ENCODE data around the gene HOXB5. TPM values are rescaled to one million over a fixed set of nuclear protein-coding genes. Genes with fewer than 3 reads are reported as not detected.

The HOXB5 gene
- total RNA-seq, 1 donor from 2014 or later = 0.07 TPM

DNA sequence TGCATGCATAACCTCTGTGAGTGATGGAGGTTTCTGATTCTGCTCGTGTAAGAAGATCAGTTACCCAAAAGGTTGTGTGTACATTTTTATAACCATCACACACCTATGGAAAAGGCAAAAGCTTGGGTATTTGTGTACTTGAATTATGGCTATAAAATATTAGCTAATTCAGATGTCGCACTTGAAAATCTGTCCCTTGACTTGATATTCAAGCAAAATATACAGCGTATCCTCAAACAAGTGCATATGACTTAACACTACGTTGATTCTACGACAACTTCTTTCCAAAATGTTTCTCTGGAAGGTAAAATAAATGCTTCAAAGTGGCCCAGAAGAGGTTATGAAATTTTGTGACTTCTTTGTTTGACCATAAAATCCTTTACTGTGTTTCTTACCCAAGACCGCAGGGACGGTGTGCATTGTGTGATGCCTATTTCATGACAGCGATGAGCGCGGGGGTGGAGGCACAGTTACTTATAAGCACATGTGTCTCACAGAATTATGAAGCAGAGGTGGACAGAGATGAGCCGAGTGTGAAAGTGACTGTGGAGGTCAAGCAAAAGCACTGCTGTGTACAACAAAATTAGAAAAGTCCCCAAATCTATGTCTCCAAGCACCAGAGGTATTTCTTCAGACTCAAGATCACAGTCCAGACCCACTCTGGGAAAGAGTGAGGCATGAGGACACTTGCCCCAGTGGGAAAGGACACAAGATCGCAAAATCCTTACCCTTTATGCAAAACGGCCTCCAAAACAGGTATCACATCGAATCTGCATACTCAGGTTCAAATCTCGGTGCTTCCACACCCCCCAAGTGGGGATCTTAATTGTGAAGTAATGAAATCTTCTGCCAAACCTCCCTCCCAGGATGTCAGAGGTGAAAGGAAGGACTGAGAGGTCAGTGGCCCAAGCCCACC, 36.7 kb upstream of the HOXB5 start:
- intact Hi-C loops (cut with micrococcal nuclease) = no loop called here

DNA sequence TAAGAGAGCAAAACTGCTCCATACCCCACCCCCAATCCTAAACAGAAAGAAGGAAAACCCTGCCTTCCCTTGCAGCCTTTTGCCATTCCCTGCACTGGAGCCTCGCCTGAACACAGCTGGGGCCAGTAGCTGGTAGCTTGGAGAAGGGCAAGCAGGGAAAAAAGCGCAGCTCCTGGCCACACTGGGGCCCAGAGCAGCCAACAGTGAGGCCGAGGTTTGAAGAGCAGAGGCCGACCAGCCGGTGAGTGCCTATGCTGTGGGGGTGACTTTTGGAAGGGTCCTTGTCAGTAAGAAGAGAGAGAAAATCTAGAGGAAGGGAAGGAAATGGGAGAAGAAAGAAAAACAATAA, 35.8 kb upstream of the HOXB5 start:
- intact Hi-C loops (cut with micrococcal nuclease) = no loop called here

DNA sequence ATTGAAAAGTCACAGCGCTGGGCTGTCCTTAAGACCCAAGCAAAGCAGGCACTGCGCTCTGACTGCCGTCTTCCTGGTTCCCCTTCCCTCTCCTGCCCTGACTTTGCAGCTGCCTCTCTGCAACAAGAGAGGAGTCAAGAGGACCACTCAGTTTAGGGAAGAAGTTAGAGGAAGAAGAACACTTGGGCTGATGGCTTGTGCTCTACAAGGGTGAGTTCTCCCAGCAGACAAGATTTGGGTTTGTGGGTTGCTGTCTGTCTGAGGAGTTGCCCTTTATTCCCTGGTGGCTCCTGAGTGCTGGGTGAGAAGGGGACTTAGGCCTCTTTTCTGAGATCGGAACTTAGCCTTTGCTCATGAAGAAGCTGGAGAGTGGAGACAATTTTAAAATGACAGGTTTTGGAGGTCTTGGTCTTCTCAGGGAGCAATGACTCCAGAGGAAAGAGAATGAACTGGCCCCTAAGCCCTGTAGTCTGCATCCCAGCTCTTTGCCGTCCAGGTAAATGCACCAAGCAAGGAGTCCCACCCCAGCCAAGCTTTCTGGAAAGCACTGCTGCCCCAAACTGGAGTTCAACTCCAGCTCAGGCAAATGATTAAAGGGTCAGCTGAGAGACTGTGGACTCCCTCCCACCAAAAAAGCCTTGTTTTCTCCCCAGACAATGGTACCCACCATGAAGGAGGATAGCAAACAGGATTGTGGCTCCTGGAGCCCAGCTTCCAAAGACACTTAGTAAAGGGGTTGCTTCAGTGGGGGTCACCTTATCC, 35.3 kb upstream of the HOXB5 start:
- intact Hi-C loops (cut with micrococcal nuclease) = no loop called here

DNA sequence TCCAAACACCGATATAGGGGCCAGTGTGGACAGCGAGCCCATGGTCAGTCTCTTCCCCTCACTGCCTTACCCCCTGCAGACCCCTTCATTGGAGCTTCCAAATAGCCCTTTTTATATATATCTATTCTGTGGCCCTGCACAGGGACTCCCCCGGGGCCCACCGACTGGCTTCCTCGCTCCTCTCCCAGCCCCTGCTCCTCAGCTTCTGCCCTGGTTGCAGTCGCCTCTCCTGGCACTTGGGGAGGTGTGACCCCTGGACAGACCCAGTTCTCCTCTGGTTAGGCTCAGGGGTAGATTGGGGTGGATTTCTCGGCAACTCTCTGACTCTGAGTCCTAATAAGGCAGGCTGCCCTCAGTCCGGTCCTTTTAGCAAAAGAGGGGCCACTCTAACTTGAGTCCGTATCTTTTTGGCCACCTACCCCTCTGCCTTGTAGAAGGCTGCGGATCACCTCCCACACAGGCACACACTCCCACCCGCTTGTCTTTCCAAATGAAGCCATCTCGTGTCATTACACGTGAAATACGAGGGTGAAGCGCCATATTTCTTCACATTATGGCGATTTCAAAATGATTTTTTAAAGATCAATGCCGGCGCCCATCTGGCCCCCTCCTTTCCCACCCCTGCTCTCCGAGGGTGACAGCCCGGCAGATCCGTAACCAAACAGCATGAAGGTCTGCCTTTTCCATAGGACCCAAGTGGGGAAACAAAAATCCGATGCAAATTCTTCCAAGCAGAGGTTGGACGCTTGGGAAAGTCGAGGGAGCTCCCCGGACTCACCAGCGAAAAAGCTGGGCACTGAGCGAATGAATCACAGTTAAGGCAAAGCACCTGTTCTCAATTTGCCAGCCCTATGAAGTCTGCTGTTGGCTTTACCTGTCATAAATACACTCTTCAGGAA, 34.3 kb upstream of the HOXB5 start:
- intact Hi-C loops (cut with micrococcal nuclease) = no loop called here

DNA sequence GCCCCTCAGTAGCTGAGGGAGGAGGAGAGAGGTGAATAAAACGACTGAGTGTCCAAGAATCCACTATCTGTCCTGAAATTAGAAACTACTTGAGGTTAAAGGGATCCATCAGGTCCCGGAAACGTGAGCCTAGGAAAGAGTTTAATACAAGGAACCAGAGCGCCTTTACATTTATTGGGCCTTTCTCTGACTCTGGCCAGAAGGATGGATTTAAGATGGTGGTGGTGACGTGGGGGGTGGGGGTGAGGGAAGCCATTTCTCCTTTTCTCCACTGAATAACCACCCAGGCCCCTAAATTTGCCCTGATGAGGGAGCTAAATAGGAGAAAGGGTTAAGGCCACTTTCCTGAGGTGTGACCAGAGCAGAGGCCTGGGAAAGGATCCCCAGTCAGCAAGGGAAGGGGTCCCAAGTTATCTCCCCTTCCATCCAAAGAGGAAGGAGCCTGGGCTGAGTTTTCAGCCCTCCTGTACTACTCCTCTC, 33.6 kb upstream of the HOXB5 start:
- intact Hi-C loops (cut with micrococcal nuclease) = no loop called here

DNA sequence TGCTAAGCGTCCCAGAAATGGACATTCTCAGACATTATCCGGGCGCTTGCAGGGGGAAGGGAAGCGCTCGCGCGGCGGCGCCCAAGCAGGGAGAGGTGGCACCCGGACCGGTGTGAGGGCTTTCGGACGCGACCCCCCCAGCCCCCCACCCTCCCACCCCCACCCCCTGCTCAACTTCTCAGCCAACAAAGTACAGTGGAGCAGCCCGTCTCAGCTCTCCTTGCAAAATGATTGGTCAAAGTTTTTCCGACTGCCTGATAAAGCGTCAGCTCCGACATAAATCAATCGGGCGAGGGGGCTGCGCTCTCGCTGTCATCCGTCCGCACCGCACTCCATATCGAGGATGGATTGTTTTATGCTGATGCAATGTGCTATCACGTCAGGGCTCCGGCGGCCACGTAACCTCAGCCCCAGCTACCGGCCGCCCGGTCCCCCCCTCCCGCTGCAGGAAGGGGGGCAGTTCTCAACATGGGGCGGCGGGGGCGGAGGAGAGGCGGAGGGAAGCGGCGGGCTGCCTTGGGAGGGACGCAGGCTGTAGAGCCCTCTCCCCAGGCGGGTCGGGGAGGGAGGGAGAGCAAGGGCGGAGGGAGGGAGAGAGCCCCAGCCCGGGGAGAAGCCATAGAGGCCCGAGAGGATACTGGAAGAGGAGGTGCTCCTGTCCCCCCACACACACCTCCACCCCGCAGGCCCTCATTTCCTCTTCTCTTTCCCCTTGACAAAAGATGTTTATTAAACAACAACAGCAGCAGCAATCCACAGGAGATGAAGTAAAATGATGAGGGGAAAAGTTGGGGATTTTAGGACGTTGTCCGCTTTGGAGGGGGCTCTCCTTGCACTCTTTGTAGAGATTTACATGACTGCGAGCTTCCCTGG, 32.9 kb upstream of the HOXB5 start, which contains the start of gene HOXB9:
TSS of gene HOXB9 (minus strand) at position 114 of the 873 bp plus-strand sequence. CDS start at position 25, 89 bp downstream.
- intact Hi-C loops (cut with micrococcal nuclease) = no loop called here

- intact Hi-C loops (cut with micrococcal nuclease) = no loop called here
These were observed 32.1 kb upstream of the HOXB5 start for GRCh38 chr17:48625495-48626244.

- intact Hi-C loops (cut with micrococcal nuclease) = no loop called here
These were observed 31.2 kb upstream of the HOXB5 start for GRCh38 chr17:48624544-48625494.

- intact Hi-C loops (cut with micrococcal nuclease) = no loop called here
These were observed 30.5 kb upstream of the HOXB5 start for GRCh38 chr17:48624118-48624517.

GRCh38 chr17:48623583-48623982, 30.0 kb upstream of the HOXB5 start:
- intact Hi-C loops (cut with micrococcal nuclease) = no loop called here

DNA sequence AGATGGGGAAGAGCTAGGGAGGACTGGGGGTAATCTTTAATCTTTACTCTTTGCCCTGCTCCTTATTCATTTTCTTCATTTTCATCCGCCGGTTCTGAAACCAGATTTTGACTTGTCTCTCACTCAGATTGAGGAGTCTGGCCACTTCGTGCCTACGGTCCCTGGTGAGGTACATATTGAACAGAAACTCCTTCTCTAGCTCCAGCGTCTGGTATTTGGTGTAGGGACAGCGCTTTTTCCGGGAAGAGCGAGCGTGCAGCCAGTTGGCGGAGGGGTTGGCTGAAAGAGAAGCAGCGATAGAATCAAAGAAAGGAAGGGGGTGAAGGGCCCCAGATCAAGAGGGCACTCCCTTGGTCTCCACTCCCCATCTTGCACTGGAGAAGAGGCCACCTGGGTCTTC, 29.3 kb upstream of the HOXB5 start:
- intact Hi-C loops (cut with micrococcal nuclease) = no loop called here

DNA sequence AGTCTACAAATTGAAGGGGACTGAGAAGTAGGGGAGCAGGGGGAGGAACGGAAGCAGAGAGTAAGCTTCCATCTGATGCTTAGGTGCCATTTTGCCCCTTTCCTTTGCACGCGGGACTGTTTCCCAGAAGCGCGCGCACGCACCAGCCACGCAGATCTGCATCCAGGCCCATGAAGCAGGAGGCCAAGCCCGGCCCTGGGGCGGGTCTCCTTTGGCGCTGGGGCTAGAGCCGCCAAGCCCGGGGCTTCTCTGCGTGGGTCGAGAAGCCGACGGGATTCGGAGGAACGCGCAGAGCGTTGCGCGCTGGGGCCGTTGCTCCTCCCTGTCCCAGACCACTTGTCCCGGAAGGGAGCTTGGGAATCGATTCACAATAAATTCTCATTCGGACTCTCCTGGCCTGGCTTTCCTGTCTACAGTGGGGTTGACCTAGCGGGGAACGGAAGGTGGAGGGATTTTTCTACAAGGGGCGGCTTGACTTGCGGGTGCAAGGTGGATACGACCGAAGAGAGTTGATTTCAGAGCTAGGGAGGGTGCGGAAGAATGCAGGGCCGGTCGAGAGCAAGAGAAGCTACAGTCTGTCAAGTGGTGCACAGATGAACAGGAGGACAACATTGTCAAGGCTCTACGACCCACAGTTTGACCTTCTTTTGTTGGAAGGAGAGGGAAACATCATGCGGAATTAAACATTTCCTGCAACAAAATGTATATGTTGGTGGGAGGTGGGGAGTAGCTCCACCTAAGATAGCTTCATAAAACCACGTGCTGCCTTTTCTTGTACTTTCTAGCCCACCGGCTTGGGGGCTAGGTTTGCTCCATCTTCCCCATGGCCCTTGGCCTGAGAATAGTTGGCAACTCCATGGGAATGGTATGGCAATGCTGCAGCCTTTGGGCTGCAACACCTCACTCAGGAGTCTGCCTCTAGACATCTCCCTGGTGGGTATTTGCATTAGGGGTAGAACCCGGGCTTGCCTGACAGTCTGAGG, 28.1 kb upstream of the HOXB5 start:
- intact Hi-C loops (cut with micrococcal nuclease) = no loop called here

GRCh38 chr17:48620461-48621139, 27.0 kb upstream of the HOXB5 start:
- intact Hi-C loops (cut with micrococcal nuclease) = no loop called here

GRCh38 chr17:48619826-48620449, 26.4 kb upstream of the HOXB5 start:
- intact Hi-C loops (cut with micrococcal nuclease) = loop anchor here (5.0 to 10.0 kb wide), 2 partner anchors 375 to 538 kb away; partner anchors contain the start of gene IGF2BP1

DNA sequence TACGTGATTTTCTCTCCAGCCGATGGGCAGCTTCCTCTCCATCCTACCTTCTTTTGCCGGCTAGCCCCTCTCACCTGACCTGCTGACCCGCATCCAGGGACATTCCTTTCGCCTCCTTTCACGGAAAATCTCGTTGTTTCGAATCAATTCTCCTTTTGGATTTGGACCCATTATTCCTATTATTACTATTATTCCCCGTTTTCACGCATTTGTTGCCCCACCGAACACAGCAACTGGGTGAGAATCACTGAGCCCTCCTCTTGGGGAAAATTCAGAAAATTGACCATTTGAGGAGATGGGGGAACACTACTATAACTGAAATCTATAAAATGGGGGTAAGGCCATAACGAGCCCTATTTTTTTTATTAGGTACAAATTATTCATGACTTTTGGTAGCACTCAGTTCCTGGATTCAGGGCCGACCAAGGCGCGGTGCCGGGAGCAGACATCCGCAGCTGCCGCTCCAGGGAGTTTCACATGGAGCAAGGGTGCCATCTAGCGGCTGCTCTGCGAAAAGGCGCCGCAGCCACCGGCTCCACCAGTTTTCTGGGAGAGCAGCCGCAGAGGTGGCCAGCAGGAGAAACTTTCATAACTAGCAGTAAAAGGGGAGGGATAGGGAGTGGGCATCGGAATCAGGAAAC, 24.8 kb upstream of the HOXB5 start:
- intact Hi-C loops (cut with micrococcal nuclease) = loop anchor here (1.0 to 10.0 kb wide), 3 partner anchors 376 to 593 kb away; partner anchors contain the start of gene IGF2BP1
